GM18870 (cell line): Measurements from ENCODE around the gene CDH23.
"Not testable (repeated sequence)": the region's sequence is repeated elsewhere in the genome, so short reads cannot be mapped to it uniquely, and the experiment has no call there.

Source experiments
- ATAC-seq: cut with Tn5 transposase; IDR thresholded peaks from one replicate; pipeline ENCODE4 v1.9.1; 2021; ENCODE audit warnings: moderate library complexity; ENCODE audit not compliant: unreplicated experiment

CDH23 gene

DNA sequence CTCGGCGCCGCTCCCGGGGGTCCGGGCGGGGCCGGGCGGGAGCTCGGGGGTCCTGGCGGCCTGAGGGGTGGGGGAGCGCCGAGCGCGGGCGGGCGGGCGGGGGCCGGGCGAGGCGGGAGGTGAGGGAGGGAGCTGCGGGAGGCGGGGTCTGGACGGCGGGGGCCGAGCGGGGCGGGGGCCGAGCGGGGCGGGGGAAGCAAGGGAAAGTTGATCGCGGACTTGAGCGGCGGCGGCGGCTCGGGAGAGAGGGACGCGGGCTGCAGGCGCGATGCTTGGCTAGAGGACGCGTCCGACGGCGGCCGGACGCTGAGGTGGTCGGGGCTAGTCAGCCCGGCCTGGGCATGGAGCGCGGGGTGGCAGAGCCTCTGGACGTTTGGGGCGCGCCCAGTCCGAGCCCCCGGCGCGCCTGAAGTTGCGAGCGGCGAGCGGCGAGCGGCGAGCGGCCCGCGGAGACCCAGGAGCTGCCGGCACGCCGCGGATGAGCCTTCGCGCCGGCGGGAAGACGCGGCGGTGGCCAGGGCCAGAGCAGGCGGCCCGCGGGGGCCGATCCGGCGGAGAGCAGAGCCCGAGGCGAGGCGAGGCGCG is at the start of gene CDH23:
Gene CDH23, plus strand, starts transcription at position 210 of the 585 bp plus-strand sequence. CDS start 42,912 bp downstream, outside the sequence.
- no peak for ATAC-seq

DNA sequence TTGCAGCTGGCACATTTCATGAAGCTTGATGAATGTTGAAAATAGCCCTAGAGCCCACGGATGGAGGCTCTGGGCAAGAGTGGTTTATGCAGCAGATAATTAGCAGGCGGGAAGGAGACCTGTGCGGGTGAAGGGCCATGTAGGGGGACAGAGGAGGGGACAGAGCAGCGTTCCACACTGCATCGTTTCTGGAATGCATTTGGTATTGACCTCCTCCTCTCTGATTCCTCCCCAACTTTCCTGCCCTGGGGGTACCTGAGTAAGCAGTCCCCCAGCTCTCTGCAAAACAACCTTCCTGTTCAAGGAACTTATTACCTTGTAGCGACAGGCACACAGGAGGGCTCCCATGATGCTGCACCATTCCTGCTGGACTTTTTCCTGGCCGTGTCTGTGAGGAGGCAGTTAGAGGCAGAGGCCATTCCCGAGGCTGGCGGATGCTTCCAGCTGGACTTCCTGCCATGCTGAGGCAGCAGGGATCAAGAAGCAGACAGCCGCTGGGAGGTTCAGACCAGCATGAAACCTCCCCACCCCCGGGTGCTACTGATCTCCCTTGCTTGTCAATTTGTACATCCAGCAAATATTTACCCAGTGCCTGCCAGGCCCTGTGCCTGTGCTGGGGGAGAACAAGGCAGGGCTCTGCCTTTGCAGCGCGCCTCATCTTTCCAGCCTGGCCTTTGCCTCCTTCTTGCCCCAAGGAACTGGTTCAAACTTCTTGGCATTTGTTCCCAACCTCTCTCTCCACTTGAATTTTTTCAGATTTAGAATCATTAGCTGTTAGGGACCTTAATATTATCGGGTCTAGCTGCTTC is 48.9 kb upstream of the CDH23 start:
- ATAC-seq, result no peak

DNA sequence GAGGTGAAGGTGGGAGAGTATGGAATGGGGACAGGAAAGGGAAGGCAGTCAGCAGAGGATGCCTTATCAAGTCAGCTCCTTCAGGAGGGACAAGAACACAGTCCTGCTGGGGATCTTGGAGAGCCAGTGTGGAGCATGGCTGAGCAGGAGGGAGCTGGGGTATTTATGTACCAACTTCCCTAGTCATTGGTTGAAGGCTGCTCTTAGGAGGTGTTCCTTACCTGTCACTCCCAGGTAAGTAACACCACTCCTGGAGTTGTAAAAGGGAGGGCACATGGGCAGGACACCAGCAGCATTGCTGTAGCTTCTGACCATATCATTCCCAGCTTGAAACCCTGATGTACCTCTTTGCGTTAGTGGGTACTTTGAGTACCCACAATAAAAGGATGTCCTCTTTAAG is 47.9 kb upstream of the CDH23 start:
- no peak for ATAC-seq

DNA sequence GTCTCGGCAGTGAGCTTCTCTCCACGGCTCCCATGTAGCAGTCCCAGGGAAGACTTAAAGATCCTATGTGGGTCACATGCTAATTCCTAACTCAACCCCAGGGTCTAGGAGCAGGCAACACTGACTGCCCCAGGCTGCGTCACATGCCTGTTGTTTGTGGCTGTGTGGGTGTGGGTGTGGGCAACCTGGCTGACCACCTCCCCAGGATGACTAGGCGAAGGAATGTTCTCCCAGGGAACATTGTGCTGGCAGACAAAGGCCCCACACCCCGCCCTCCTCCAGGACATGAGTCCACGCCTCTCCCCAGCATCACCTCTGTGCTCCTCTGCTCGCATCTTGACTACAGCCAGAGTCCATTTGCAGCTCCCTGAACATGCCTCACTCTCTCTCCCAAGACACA is 47.3 kb upstream of the CDH23 start:
- ATAC-seq, result no peak

DNA sequence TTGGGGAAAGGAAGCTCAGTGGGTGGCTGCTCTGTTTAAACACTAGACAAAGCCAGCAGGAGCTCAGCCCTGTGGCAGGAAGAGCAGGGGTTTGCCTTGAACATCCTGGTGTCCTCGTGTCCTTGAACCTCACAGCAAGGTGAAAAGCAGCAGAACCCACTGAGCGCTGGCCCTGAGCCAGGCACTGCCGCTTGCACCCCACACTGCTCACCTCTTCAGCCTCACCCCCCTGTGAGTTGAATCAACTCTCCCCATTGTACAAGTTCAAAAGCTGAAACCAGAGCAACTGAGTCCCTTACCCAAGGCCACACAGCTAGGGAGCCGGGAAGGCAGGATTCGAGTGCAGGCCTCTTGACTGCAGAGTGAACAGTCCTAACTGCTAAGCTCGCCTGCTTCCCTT is 45.6 kb upstream of the CDH23 start:
- no peak for ATAC-seq

DNA sequence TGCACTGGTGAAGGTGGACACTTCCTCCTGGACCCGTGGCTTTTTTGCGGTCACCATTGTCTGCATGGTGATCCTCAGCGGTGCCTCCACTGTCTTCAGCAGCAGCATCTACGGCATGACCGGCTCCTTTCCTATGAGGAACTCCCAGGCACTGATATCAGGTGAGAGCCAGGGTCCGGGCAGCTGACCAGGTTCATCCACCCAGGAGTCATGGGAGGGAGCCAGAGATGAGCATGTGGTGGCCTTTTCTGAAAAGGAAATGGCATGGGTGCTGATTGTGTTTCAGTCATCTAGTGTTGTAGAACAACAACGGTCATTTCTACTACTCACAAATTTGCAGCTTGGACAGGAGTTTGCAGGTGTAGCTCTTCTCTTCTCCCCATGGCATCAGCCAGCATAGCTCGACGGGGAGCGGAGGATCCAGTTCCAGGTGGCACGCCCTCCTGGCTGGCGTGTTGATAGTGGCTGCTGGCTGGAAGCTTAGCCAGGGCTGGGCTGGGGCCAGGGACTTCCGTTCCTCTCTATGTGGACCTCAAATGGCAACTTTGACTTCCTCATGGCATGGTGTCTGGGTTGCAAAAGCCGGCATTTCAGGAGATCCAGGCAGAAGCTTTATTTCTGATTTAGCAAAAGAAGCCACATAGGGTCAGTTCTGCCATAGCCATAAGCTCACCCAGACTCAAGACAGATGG is 44.9 kb upstream of the CDH23 start:
- no peak for ATAC-seq

DNA sequence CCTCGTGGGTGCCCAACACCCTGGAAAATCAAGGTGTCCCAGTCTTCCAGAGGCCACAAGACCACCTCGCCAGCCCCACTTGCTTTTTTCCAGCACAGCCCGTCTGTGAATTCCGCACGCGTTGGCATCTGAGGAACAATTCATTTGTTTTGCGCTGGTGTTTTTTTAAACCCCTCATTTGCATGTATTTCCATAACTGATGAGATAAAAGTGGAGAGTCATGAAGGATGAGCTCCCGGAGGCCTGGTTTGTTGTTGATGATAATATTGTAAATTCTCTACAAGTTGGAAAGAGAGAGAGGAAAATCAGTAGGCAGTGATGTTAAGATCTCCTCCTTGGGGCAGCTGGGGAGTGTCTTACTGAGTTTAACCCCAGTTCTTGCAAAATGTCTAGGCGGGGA is 43.1 kb upstream of the CDH23 start:
- ATAC-seq, result no peak

DNA sequence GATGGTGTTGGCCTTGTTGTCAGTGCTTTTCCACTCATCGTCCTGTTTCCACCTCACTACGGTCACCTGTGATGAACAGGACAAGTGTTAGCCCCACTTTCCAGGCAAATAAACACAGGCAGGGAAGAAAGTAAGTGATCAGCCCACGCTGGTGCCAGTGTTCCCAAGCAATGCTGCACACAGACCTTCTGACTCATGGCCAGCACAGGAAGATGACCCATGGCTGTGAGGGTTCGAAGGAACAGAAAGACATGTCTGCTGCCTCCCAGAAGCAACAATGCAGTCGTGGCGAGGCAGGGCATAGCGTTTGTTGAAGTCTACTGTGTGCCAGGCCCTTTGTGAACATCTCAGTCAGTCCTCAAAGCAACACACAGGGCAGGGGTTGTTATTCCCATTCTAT is 41.9 kb upstream of the CDH23 start:
- no peak for ATAC-seq

DNA sequence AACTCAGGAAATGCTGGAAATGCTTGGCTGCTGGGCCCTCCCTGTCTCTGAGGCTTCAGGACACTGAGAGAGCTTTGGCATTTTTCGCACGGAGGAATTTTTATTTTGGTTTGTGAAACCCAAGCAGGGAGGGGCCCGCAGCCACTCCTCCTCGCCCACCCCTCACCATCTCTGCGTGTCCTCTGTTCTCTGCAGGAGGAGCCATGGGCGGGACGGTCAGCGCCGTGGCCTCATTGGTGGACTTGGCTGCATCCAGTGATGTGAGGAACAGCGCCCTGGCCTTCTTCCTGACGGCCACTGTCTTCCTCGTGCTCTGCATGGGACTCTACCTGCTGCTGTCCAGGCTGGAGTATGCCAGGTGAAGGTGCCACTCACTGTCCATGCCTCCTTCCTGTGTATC is 40.8 kb upstream of the CDH23 start:
- no peak for ATAC-seq

DNA sequence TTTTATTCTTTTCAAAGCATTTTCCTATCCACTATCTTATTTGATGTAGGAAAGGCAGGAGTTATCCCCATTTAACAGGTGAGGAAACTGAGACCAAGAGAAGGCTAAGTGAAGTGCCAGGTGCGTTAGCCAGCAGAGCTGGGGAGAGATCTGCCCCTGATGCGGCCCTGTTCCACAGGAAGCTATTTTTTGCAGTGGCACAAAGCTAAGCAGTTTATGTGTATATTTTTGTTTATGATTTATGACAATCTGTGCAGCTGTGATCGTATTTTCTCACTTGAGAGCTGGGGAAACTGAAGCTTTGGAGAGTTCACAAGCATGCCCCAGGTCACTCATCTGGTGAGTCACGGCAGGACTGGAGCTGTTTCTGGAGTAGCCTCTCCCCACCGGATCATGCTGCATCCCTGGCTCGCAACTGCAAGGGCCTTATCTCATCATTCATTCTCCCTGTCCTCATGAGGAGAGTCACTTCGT is 38.9 kb upstream of the CDH23 start:
- ATAC-seq, result no peak

DNA sequence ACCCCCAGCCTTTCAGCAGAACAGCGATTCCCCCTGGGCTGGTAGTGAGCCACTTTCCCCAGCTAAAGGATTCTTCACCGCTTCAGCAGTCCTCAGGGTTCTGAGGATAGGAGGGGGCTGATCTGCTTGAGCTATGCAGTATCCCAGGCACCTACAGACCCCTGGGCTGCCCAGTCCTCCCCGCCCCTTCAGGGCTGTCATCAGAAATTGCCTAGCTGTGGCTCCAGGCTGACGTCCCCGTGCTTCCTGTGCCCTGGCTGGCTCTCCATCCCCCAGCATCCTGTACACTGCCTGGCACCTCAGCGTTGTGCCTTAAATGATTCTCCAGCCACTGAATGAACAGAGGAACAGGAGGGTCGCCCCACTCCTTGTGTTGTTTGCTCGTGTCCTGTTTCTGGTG is 38.4 kb upstream of the CDH23 start:
- ATAC-seq, result no peak

DNA sequence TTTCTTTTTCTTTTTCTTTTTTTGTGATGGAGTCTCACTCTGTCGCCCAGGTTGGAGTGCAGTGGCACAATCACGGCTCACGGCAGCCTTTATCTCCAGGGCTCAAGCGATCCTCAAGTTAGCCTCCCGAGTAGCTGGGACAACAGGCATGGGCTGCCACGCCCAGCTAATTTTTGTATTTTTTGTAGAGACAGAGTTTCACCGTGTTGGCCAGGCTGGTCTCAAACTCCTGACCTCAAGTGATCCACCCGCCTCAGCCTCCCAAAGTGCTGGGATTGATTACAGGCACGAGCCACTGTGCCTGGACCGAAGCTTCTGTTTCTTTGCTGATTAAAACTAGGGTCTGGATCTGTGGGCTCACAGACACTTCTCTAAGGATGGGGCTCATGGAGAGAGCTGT is 37.8 kb upstream of the CDH23 start:
- not testable (repeated sequence) for ATAC-seq

DNA sequence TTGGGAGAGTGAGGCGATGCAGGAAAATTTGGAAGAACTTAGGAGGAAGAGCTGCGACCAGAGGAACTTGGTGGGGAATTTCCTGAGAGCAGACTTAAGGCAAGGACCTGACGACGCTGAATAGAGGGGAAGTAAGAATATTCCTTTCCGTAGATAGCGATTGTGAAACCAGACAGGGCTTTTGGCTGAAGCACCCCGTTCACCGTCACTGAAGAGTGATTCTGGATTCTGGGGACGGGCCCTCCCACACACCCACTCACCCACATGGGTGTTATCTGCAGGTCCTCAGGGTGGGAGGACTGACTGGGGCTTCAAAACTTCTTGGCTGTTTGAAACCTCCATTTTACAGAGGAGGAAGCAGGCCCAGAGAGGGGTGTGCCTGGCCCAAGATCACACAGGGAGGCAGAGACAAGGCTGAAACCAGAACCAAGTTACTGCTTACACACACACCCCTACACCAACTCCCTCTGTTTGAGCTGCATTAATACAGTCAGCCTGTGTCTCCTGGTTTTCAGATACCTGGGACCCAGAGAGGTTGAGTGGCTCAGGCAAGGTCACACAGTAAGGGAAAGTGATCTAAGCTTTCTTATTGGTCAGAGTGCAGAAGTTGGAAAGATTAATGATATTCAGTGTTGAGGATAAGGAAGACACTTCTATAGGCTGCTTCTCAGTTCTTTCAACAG is 37.2 kb upstream of the CDH23 start:
- no peak for ATAC-seq

DNA sequence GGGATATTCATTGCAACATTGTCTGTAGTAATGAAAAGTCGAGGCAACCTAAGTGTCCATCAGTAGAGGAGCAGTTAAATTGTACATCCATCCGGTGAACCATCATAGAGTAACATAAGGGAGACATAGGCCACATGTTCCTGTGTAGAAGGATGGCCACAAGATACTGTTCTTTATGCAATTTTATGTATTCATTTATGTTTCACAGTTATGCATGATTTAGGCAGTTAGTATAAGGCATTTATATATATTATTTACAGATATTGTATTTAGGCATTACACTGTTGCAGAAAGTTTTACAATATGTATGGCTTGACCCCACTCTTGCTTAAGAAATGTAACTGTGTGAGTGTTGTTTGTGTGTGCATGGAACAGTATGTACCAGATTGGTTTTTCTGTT is 36.0 kb upstream of the CDH23 start:
- ATAC-seq, result no peak

DNA sequence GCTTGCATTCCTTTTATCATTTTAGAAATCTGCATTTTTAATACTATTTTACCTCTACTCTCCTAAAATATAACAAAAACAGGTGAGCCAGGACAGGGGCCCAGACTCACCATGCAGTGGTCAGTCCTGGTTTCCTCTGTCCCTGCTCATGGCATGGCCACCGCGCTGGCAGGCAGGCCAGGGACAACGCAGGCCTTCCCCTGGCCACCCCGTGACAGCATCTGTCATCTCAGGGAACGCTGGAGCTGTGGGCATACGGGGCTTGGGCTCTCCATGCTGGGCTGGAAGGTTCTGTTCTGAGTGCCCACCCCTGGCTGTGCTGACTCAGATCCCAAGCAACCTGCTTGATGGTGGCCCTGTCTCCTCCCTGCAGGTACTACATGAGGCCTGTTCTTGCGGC is 35.1 kb upstream of the CDH23 start:
- no peak for ATAC-seq

DNA sequence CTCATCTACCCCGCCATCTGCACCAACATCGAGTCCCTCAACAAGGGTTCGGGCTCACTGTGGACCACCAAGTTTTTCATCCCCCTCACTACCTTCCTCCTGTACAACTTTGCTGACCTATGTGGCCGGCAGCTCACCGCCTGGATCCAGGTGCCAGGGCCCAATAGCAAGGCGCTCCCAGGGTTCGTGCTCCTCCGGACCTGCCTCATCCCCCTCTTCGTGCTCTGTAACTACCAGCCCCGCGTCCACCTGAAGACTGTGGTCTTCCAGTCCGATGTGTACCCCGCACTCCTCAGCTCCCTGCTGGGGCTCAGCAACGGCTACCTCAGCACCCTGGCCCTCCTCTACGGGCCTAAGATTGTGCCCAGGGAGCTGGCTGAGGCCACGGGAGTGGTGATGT is 34.6 kb upstream of the CDH23 start:
- no peak for ATAC-seq

DNA sequence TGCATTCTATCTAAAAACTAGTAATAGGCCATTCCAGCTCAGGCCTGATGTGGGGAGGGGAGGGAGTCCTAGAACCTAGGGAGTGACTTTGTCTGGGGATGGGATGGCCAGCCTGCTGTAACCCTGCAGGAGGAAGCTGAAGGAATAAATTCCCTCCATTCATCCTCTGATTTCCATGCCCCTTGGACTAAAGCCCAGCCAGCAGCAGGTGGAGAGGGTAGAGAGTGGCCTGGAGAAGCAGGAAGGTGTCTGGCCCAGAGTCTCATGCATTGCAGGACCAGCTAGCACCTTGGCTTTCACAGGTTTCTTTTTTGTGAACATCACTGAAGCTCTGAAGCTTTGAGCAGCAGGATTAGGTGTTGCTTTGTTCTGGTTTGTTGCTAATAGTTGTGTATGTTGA is 32.8 kb upstream of the CDH23 start:
- no peak for ATAC-seq

DNA sequence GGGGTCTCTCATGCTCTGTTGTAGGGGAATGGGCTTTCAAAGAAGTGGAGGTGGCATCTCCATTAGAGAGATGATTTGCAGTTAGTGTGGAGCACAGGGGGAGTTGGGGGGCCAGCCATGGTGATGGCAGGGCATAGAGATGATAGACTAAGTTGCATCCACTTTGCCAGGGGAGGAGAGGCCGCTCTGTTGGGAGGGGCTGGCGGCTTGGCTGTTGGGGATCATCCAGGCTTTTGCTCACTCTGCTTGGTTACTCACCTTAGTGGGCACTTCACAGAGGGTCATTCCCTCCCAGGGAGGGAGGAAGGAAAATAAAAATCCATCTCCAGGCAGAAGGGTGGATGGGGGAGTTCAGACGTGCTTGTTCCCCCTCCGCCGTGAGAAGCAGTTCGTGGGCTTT is 31.4 kb upstream of the CDH23 start:
- ATAC-seq, result no peak

DNA sequence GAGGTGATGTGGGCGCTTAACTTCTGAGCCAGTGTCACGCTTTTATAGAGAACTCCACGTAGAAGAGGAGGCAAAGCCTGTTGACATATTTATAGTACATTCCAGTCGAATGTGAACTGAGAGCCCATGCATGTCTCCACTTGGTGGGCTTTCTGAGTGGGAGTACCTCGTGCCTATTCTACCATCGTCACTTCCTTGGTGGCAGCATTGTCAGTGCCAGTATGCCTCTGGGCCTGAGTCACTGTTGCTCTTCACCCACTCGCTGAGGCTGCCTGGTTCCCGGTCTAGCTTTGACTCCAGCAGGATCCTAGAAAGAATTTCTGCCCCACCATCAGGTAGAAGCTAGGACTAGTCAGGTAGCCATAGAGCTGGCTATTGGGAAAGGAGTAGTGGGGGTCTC is 30.0 kb upstream of the CDH23 start:
- no peak for ATAC-seq

DNA sequence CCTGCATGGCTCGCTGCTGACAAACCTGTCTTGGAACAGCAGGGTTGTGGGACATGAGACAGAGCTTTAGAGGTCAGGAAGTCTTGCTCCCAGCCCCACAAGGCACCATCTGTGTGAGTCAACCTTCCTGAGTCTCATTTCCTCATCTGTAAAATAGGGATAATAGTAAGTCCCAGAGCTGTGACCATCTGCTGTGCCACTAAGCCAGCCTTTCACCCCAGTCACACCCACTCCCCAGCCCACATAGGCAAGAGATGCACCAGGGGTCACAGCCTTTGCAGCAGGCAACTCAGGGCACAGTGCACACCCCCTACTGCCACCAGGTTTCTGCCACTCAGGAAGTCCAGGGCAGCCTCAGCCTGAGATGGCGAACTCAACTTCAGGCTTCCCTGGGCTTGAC is 29.4 kb upstream of the CDH23 start:
- ATAC-seq, result no peak

DNA sequence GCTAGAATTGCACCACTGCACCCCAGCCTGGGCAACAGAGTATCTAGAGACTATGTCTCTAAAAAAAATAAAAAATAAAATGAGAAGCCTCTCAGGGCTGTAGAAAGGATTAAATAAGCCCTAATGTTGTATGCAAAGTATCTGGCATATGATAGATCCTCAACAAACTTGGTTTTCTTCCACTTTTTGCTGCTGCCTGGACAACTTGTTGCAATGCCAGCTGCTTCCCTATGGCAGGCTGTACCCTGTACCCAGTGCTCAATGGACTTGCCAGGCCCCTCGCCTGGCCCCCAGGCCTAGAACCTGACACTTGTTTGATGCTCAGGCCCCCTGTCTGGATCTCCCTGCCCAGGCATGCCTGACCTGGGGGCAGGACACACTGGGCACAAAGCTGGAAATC is 28.5 kb upstream of the CDH23 start:
- ATAC-seq, result no peak

DNA sequence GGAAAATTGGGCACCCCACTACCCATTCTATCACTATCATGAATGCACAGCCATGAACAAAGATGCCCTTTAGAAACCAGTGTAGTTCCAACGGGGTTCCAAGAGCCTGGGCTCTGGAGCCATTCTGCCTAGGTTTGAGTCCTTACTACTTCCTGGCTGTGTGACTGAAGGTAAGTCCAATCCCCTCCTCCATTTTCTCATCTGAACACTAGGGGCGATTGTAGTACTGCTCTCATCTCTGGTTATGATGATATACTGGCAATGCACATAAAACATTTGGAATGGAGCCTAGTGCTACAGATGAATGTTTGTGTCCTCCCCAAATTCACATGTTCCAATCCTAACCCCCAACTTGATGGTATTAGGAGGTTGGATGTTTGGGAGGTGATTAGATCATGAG is 28.1 kb upstream of the CDH23 start:
- ATAC-seq, result no peak
